GM12892 (cell line): Measurements from ENCODE around the gene INPP4B.

Experiments used
- POLR2A ChIP-seq: IDR thresholded peaks from 2 replicates; pipeline ENCODE4 v1.6.1; 2011; ENCODE audit warnings: low read depth, low read length, control low read depth
- POLR2AphosphoS5 ChIP-seq: IDR thresholded peaks from 2 replicates; pipeline ENCODE4 v1.6.1; 2011; ENCODE audit warnings: low read depth, low read length, control low read depth

- TF ChIP-seq POLR2AphosphoS5: no peak
- TF ChIP-seq POLR2A: no peak
Observed at GRCh38 chr4:142356801-142357200, 489.3 kb downstream of the INPP4B start.
